GM23338 (cell line): ENCODE data around the gene IZUMO1. TPM values are rescaled to one million over a fixed set of nuclear protein-coding genes. Genes with fewer than 3 reads are reported as not detected.
A peak's percentile ranks its signal among the peaks of the same experiment; 100 is the strongest.

Experiments used
- ATAC-seq: fragments of 200-7000 bp; cut with Tn5 transposase; 3 replicates; pipeline ENCODE4 v1.9.1; 2020
- DNase-seq: peaks from one replicate; pipeline ENCODE4 v3.0.0-alpha.2; 2015; ENCODE audit warnings: low spot score
- H2AFZ ChIP-seq: fragments of 200-600 bp; sonication (generic); 2 replicates; pipeline ENCODE4 v1.8.0; 2016; ENCODE audit warnings: antibody characterized with exemption, mild to moderate bottlenecking, moderate library complexity
- H3F3A ChIP-seq: fragments of 200-600 bp; sonication (generic); replicated peaks from 2 replicates; pipeline ENCODE4 v1.8.0; 2017; ENCODE audit warnings: antibody characterized with exemption, mixed run types, low read depth
- H3K27ac ChIP-seq: fragments of 200-600 bp; sonication (generic); 2 replicates; pipeline ENCODE4 v1.6.1; 2016; ENCODE audit warnings: low read depth
- H3K27me3 ChIP-seq: fragments of 200-600 bp; sonication (generic); 2 replicates; pipeline ENCODE4 v1.8.0; 2016; ENCODE audit warnings: mild to moderate bottlenecking, mixed run types, moderate library complexity; ENCODE audit not compliant: insufficient read depth
- H3K36me3 ChIP-seq: fragments of 200-600 bp; sonication (generic); 2 replicates; pipeline ENCODE4 v1.8.0; 2016; ENCODE audit warnings: mild to moderate bottlenecking; ENCODE audit not compliant: insufficient read depth
- H3K4me1 ChIP-seq: fragments of 200-600 bp; sonication (generic); 2 replicates; pipeline ENCODE4 v1.8.0; 2016; ENCODE audit warnings: mild to moderate bottlenecking, moderate library complexity; ENCODE audit not compliant: insufficient read depth
- H3K4me2 ChIP-seq: fragments of 200-600 bp; sonication (generic); 2 replicates; pipeline ENCODE4 v1.7.1; 2017; ENCODE audit warnings: mixed run types
- H3K4me3 ChIP-seq: fragments of 200-600 bp; sonication (generic); 2 replicates; pipeline ENCODE4 v1.6.1; 2016; ENCODE audit warnings: mixed run types
- H3K79me2 ChIP-seq: fragments of 200-600 bp; sonication (generic); replicated peaks from 2 replicates; pipeline ENCODE4 v1.8.0; 2017; ENCODE audit warnings: mild to moderate bottlenecking; ENCODE audit not compliant: insufficient read depth
- H3K9me2 ChIP-seq: fragments of 200-600 bp; sonication (generic); 2 replicates; pipeline ENCODE4 v1.8.0; 2017; ENCODE audit not compliant: insufficient read depth
- H4K20me1 ChIP-seq: fragments of 200-600 bp; sonication (generic); replicated peaks from 2 replicates; pipeline ENCODE4 v1.8.0; 2017; ENCODE audit warnings: mild to moderate bottlenecking; ENCODE audit not compliant: insufficient read depth
- H3K27ac Mint-ChIP-seq: 2 replicates; pipeline ENCODE4 v1.8.0; 2020; ENCODE audit warnings: inconsistent platforms, mild to moderate bottlenecking, moderate library complexity, mixed read lengths
- H3K27me3 Mint-ChIP-seq: 3 replicates; pipeline ENCODE4 v1.8.0; 2022; ENCODE audit warnings: low read depth, mild to moderate bottlenecking, moderate library complexity, mixed read lengths, inconsistent platforms; ENCODE audit not compliant: insufficient read depth, poor library complexity
- H3K36me3 Mint-ChIP-seq: 3 replicates; pipeline ENCODE4 v1.8.0; 2021; ENCODE audit warnings: low read depth, mild to moderate bottlenecking, inconsistent platforms, moderate library complexity, mixed read lengths
- H3K4me1 Mint-ChIP-seq: 3 replicates; pipeline ENCODE4 v1.8.0; 2020; ENCODE audit warnings: mild to moderate bottlenecking, inconsistent platforms, mixed read lengths
- H3K4me3 Mint-ChIP-seq: 3 replicates; pipeline ENCODE4 v1.8.0; 2021; ENCODE audit warnings: moderate library complexity, mild to moderate bottlenecking, inconsistent platforms, mixed read lengths
- H3K9me3 Mint-ChIP-seq: 3 replicates; pipeline ENCODE4 v1.8.0; 2020; ENCODE audit warnings: moderate library complexity, mild to moderate bottlenecking, inconsistent platforms, mixed read lengths
- CTCF ChIP-seq, 2 experiments: fragments of 200-600 bp in 1 of 2; sonication (generic) in 1 of 2; conservative IDR thresholded peaks; 2 replicates each; pipeline versions ENCODE4 v1.5.1 to v1.6.1; 2016 to 2017; ENCODE audit warnings: antibody characterized with exemption in 2 of 2, low read depth in 2 of 2, mild to moderate bottlenecking in 2 of 2, moderate library complexity in 1 of 2
- EZH2phosphoT487 ChIP-seq: fragments of 200-600 bp; sonication (generic); IDR thresholded peaks from one replicate; pipeline ENCODE4 v1.8.1; 2018; ENCODE audit warnings: antibody characterized with exemption; ENCODE audit not compliant: unreplicated experiment
- NANOG ChIP-seq: IDR thresholded peaks from 2 replicates; pipeline ENCODE4 v1.6.1; 2016; ENCODE audit warnings: antibody characterized with exemption, borderline replicate concordance
- POLR2AphosphoS5 ChIP-seq: IDR thresholded peaks from 2 replicates; pipeline ENCODE4 v1.6.1; 2016; ENCODE audit warnings: antibody characterized with exemption, low read depth
- REST ChIP-seq: IDR thresholded peaks from one replicate; pipeline ENCODE4 v1.6.1; 2018; ENCODE audit warnings: antibody characterized with exemption; ENCODE audit not compliant: unreplicated experiment
- ZNF114 ChIP-seq: fragments of 250-450 bp; sonication (Bioruptor Pico); IDR thresholded peaks from 2 replicates; pipeline ENCODE4 v1.5.0; 2020; ENCODE audit warnings: mild to moderate bottlenecking, moderate library complexity
- polyA plus RNA-seq: library from polyadenylated mRNA; unstranded; fragments of >200 nt; fragmentation: Nextera tagmentation; extraction: Ambion mirVana; gene quantifications from 2 replicates; pipeline ENCODE4 v1.2.1, GENCODE V29; 2016
- total RNA-seq: library from RNA; depleted of rRNA; stranded (reverse); fragments of >200 nt; shearing (Covaris generic); gene quantifications from 2 replicates; pipeline ENCODE4 v1.2.3, GENCODE V29; 2014

Gene IZUMO1
- total and polyA plus RNA-seq, 2 experiments from 2014 or later = 1.2 to 3.5 TPM

DNA sequence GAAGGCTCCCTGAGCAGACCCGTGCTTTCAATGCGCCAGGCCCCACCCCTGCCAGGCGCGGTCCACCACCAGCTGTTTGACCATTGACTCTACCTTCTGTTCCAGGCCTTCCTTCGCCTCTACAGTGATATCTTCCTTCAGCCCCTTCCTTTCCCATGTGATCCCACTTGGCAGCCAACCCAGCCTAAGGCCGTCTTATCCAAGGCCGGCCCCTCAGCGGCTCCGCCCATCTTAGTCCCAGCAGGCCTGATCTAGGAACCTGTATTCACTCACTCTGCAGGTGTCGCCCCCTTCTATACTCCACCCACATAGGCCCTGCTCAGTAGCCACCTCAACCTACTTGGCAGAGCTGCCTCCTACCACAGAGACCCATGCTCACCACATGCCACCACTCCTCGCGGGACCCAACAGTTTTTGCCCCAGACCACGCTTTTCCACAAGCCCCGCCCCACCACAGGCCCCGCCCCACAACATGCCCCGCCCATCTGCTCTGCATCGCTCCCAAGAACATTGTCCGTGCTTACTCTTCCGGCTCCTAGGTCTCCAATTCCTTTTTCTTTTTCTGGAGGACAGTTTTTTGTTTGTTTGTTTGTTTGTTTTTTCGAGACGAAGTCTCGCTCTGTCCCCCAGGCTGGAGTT lies 9.2 kb downstream of the IZUMO1 start:
- no peaks in the 10 kb centered on the region for H4K20me1 ChIP-seq
- H3K4me3 Mint-ChIP-seq = peak overlapping the region; percentile 54
- peaks cover 37% of the 10 kb centered on the region for H3K27me3 Mint-ChIP-seq
- peaks cover 31% of the 10 kb centered on the region for H3K4me1 ChIP-seq
- peaks cover 5% of the 10 kb centered on the region for H3K9me3 Mint-ChIP-seq
- peaks cover 21% of the 10 kb centered on the region for H3K27me3 ChIP-seq
- no peak overlapping the region for H2AFZ ChIP-seq
- H3K79me2 ChIP-seq = no peaks in the 10 kb centered on the region
- H3K4me2 ChIP-seq = peak overlapping the region; percentile 75
- H3K27ac Mint-ChIP-seq = peak overlapping the region; percentile 78
- no peak for TF ChIP-seq ZNF114
- TF ChIP-seq CTCF (conservative IDR thresholded peaks at IDR 0.05; ENCODE audit: low read depth in 2 of 2) = no peak
- TF ChIP-seq EZH2phosphoT487 = no peak
- peak; percentile 56 for TF ChIP-seq POLR2AphosphoS5
- peaks cover 33% of the 10 kb centered on the region for H3K4me1 Mint-ChIP-seq
- ATAC-seq (peak; percentile 32), DNase-seq (peak; percentile 96)
- H3K27ac ChIP-seq = peak overlapping the region; percentile 79; the same call in 1 of the 2 replicates
- peaks cover 26% of the 10 kb centered on the region for H3F3A ChIP-seq
- peaks cover 2% of the 10 kb centered on the region; the same call in 1 of the 2 replicates for H3K9me2 ChIP-seq
- H3K36me3 Mint-ChIP-seq = peaks cover 4% of the 10 kb centered on the region
- peak overlapping the region; percentile 51; the same call in 1 of the 2 replicates for H3K4me3 ChIP-seq
- H3K36me3 ChIP-seq = no peaks in the 10 kb centered on the region

DNA sequence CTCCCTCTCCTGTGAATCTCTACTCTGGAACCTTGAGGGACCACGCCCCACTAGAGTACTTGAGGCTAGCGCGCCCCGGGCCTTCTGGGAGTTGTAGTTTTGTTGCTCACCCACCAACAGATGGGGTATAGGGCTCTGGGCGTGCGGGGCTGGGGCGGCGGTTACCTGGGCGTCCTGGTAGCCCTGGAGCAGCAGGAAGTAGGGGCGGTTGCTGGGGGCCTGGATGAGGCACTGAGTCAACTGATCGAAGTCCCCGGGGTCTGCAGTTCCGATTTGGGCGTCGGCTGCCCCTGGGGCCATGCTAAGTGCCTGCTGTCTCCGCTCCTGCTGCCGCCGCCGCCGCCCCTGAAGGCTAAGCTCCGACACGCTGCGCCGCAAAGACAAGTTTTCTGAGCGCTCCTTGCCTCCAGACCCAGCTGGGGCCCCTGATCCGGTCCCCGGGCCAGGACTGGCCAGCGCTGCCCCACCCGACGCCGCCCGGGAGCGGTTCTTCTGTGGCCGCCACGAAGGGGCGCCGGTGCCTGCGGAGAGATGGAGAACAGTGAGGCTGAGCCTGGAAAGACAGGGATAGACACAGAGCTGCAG lies 11.6 kb downstream of the IZUMO1 start:
- peaks cover 4% of the 10 kb centered on the region for H3K36me3 Mint-ChIP-seq
- Histone ChIP-seq H3K27me3 (peaks cover 16% of the 10 kb centered on the region), H3K4me1 (peaks cover 19% of the 10 kb centered on the region), H2AFZ (peak overlapping the region; percentile 84; the same call in 1 of the 2 replicates), H3K36me3 (no peaks in the 10 kb centered on the region), H3K4me2 (peak overlapping the region; percentile 88), H3K9me2 (peaks cover 2% of the 10 kb centered on the region; the same call in 1 of the 2 replicates), H3K27ac (no peak overlapping the region), H3K79me2 (no peaks in the 10 kb centered on the region), H3F3A (peaks cover 18% of the 10 kb centered on the region; the same call in 1 of the 2 replicates), H3K4me3 (peak overlapping the region; percentile 68), H4K20me1 (no peaks in the 10 kb centered on the region)
- peak overlapping the region; percentile 77 for H3K4me3 Mint-ChIP-seq
- H3K9me3 Mint-ChIP-seq = peaks cover 5% of the 10 kb centered on the region
- peaks cover 22% of the 10 kb centered on the region for H3K4me1 Mint-ChIP-seq
- peaks cover 29% of the 10 kb centered on the region for H3K27me3 Mint-ChIP-seq
- DNase-seq = peak; percentile 98
- peak; percentile 65 for ATAC-seq
- H3K27ac Mint-ChIP-seq = peak overlapping the region; percentile 10; the same call in 1 of the 2 replicates
- TF ChIP-seq EZH2phosphoT487 (no peak), REST (no peak), POLR2AphosphoS5 (peak; percentile 41; the same call in 1 of the 2 replicates), CTCF (conservative IDR thresholded peaks at IDR 0.05; ENCODE audit: low read depth in 2 of 2) (peak in 1 of 2 experiments; percentile 40; a peak in 2 of 4 replicates), NANOG (no peak)
